HG03558 (cell line): ENCODE data around the gene TRAPPC3L.

Experiments used
- ATAC-seq: cut with Tn5 transposase; IDR thresholded peaks from one replicate; pipeline ENCODE4 v1.9.1; 2021; ENCODE audit warnings: moderate number of reproducible peaks; ENCODE audit not compliant: unreplicated experiment; ENCODE audit errors: extremely low read depth

The TRAPPC3L gene

GRCh38 chr6:116447052-116447451 lies 98.4 kb downstream of the TRAPPC3L start:
- no peak for ATAC-seq

- no peak for ATAC-seq
Observed at GRCh38 chr6:116446399-116446798, 99.1 kb downstream of the TRAPPC3L start.

GRCh38 chr6:116445102-116445501 lies 100.4 kb downstream of the TRAPPC3L start:
- ATAC-seq: no peak
